K562 (cell line): ENCODE data around the gene TRIM2.

Source experiments
- CTCF ChIP-seq, 3 experiments: IDR thresholded peaks in 2 of 3; conservative IDR thresholded peaks in 1 of 3; 2 replicates each; pipeline ENCODE4 v1.5.1; 2011 to 2012; ENCODE audit warnings: low read length in 3 of 3, mild to moderate bottlenecking in 3 of 3, control low read depth in 2 of 3, improper control_type of control experiment in 1 of 3, inconsistent platforms in 1 of 3, low read depth in 1 of 3, mixed read lengths in 1 of 3, moderate library complexity in 1 of 3; ENCODE audit not compliant: insufficient read depth in 2 of 3
- NONO ChIP-seq, 2 experiments: fragments of 200-400 bp in 1 of 2; fragments of 450-650 bp in 1 of 2; formaldehyde crosslinking in 1 of 2; IDR thresholded peaks; 2 replicates each; pipeline ENCODE4 v1.6.1; 2017; ENCODE audit warnings: low read depth in 2 of 2, mild to moderate bottlenecking in 2 of 2, moderate library complexity in 2 of 2, low read length in 1 of 2
- SIRT6 ChIP-seq: IDR thresholded peaks from one replicate; pipeline ENCODE4 v1.6.1; 2012; ENCODE audit warnings: low read depth, mild to moderate bottlenecking, control low read depth, inconsistent platforms, low read length, moderate library complexity
- SNRNP70 ChIP-seq: fragments of 200-400 bp; formaldehyde crosslinking; optimal IDR thresholded peaks from 2 replicates; pipeline ENCODE3; 2017; ENCODE audit warnings: low read depth, low read length
- YBX1 ChIP-seq: fragments of 450-650 bp; IDR thresholded peaks from 2 replicates; pipeline ENCODE4 v1.7.1; 2016; ENCODE audit warnings: mild to moderate bottlenecking
- ZC3H11A ChIP-seq: IDR thresholded peaks from 2 replicates; pipeline ENCODE4 v1.6.1; 2012; ENCODE audit warnings: low read depth, low read length, improper control_type of control experiment
- ZNF639 ChIP-seq, 2 experiments: fragments of 200-800 bp in 1 of 2; sonication (Bioruptor generic) in 1 of 2; sonication (generic) in 1 of 2; formaldehyde crosslinking in 1 of 2; IDR thresholded peaks in 1 of 2; conservative IDR thresholded peaks in 1 of 2; 2 replicates each; pipeline versions ENCODE4 v1.5.0 to v1.6.1; 2016 to 2020; ENCODE audit warnings: missing compliant biosample characterization in 1 of 2, missing genetic modification characterization in 1 of 2, missing genetic modification reagents in 1 of 2

- TF ChIP-seq ZC3H11A (no peak), YBX1 (no peak), SIRT6 (no peak), NONO (IDR thresholded peaks at IDR 0.05; ENCODE audit: low read depth in 2 of 2, low read length in 1 of 2) (no peak), CTCF (IDR thresholded peaks at IDR 0.05 in 2 of 3, conservative IDR thresholded peaks at IDR 0.05 in 1 of 3; ENCODE audit: insufficient read depth in 2 of 3, low read depth in 1 of 3, low read length in 3 of 3) (no peak), SNRNP70 (no peak), ZNF639 (CRISPR knock-in tag; conservative IDR thresholded peaks at IDR 0.05 in 1 of 2, IDR thresholded peaks at IDR 0.05 in 1 of 2) (no peak)
Measured at GRCh38 chr4:153274967-153275366, 70.7 kb downstream of the TRIM2 start.
